Astrocyte of the cerebellum (primary cell): ENCODE measurements around the gene JTB.

ENCODE experiments used
- DNase-seq: peaks from one replicate; pipeline ENCODE4 v3.0.0-alpha.2; 2011; ENCODE audit warnings: low read depth
- H3K4me3 ChIP-seq: 2 replicates; pipeline ENCODE4 v1.5.1; 2011; ENCODE audit warnings: mild to moderate bottlenecking, low read depth, low read length, moderate library complexity
- CTCF ChIP-seq: IDR thresholded peaks from 2 replicates; pipeline ENCODE4 v1.5.1; 2012; ENCODE audit warnings: low read length, low read depth, moderate library complexity, mild to moderate bottlenecking; ENCODE audit errors: missing control alignments
- in situ Hi-C: cut with HindIII; loops from 2 replicates; pipeline ENCODE4 v1.10.0; 2017; ENCODE audit warnings: low sequenced_read_pairs

Gene JTB

GRCh38 chr1:153946622-153947241 is 30.7 kb downstream of the JTB start, which contains the start of gene DENND4B:
TSS of gene DENND4B (minus strand) at chr1:153946718. CDS start at chr1:153944374, 2,344 bp downstream.
- no peak for DNase-seq
- in situ Hi-C loops = no loop called here
- H3K4me3 ChIP-seq = peak within 1 kb of the TSS; percentile 75
- peak; percentile 85 for TF ChIP-seq CTCF

GRCh38 chr1:153945795-153946621 is 31.5 kb downstream of the JTB start:
- H3K4me3 ChIP-seq = peak overlapping the region; percentile 75
- in situ Hi-C loops = no loop called here
- no peak for TF ChIP-seq CTCF
- no peak for DNase-seq

- H3K4me3 ChIP-seq = peak overlapping the region; percentile 75
- in situ Hi-C loops = no loop called here
- DNase-seq = no peak
- no peak for TF ChIP-seq CTCF
These were observed 32.2 kb downstream of the JTB start for GRCh38 chr1:153945131-153945794.

- no peak for TF ChIP-seq CTCF
- H3K4me3 ChIP-seq = peak overlapping the region; percentile 75
- no peak for DNase-seq
- in situ Hi-C loops = no loop called here
These were observed 32.7 kb downstream of the JTB start for GRCh38 chr1:153944827-153945117.

- no peak overlapping the region for H3K4me3 ChIP-seq
- in situ Hi-C loops = no loop called here
- DNase-seq = no peak
- TF ChIP-seq CTCF = no peak
These were observed 33.3 kb downstream of the JTB start for GRCh38 chr1:153944005-153944826.

- in situ Hi-C loops = no loop called here
- H3K4me3 ChIP-seq = no peak overlapping the region
- DNase-seq = no peak
- no peak for TF ChIP-seq CTCF
These were observed 34.5 kb downstream of the JTB start for GRCh38 chr1:153942766-153943549.
